Loucy (cell line): ENCODE results near the gene MRPL19.
A peak's percentile ranks its signal among the peaks of the same experiment; 100 is the strongest.

Experiments
- H2AFZ ChIP-seq: fragments of 200-600 bp; sonication (generic); 2 replicates; pipeline ENCODE4 v1.6.0; 2016; ENCODE audit warnings: antibody characterized with exemption, mild to moderate bottlenecking, low read length, moderate library complexity
- H3F3A ChIP-seq: fragments of 200-600 bp; 2 replicates; pipeline ENCODE4 v1.6.0; 2016; ENCODE audit warnings: antibody characterized with exemption, low read depth, mild to moderate bottlenecking
- H3K27me3 ChIP-seq: fragments of 200-600 bp; sonication (generic); 2 replicates; pipeline ENCODE4 v1.6.1; 2014; ENCODE audit warnings: low read length, mild to moderate bottlenecking; ENCODE audit not compliant: insufficient read depth, poor library complexity, severe bottlenecking
- H3K36me3 ChIP-seq: fragments of 200-600 bp; sonication (generic); 2 replicates; pipeline ENCODE4 v1.6.1; 2016; ENCODE audit warnings: low read length; ENCODE audit not compliant: insufficient read depth
- H3K4me1 ChIP-seq: fragments of 200-600 bp; sonication (generic); 2 replicates; pipeline ENCODE4 v1.5.1; 2014; ENCODE audit warnings: low read length, mild to moderate bottlenecking; ENCODE audit not compliant: insufficient read depth, poor library complexity, severe bottlenecking
- H3K4me2 ChIP-seq: fragments of 200-600 bp; sonication (generic); 2 replicates; pipeline ENCODE4 v1.6.0; 2014; ENCODE audit warnings: antibody characterized with exemption, low read length, low read depth, mild to moderate bottlenecking; ENCODE audit not compliant: poor library complexity, severe bottlenecking
- H3K4me3 ChIP-seq: fragments of 200-600 bp; sonication (generic); 2 replicates; pipeline ENCODE4 v1.5.1; 2014; ENCODE audit warnings: low read length, mild to moderate bottlenecking, mixed read lengths; ENCODE audit not compliant: poor library complexity, severe bottlenecking
- H3K79me2 ChIP-seq: fragments of 200-600 bp; sonication (generic); 2 replicates; pipeline ENCODE4 v1.6.1; 2014; ENCODE audit warnings: low read length; ENCODE audit not compliant: insufficient read depth
- H3K9ac ChIP-seq: fragments of 200-600 bp; sonication (generic); 2 replicates; pipeline ENCODE4 v1.6.0; 2014; ENCODE audit warnings: mild to moderate bottlenecking, low read depth, low read length, moderate library complexity; ENCODE audit not compliant: poor library complexity, severe bottlenecking
- H3K9me2 ChIP-seq: fragments of 200-600 bp; sonication (generic); replicated peaks from 2 replicates; pipeline ENCODE4 v1.6.1; 2016; ENCODE audit warnings: low read depth, low read length, mixed read lengths
- H3K9me3 ChIP-seq: fragments of 200-600 bp; sonication (generic); 2 replicates; pipeline ENCODE4 v1.6.1; 2014; ENCODE audit warnings: mild to moderate bottlenecking, antibody characterized with exemption, low read length, low read depth; ENCODE audit not compliant: insufficient read depth
- H4K20me1 ChIP-seq: fragments of 200-600 bp; sonication (generic); 2 replicates; pipeline ENCODE4 v1.6.0; 2014; ENCODE audit warnings: antibody characterized with exemption, low read length, mild to moderate bottlenecking; ENCODE audit not compliant: insufficient read depth, poor library complexity, severe bottlenecking
- CTCF ChIP-seq: fragments of 200-600 bp; sonication (generic); conservative IDR thresholded peaks from 2 replicates; pipeline ENCODE4 v1.5.1; 2014; ENCODE audit warnings: mild to moderate bottlenecking, antibody characterized with exemption, low read length
- EZH2phosphoT487 ChIP-seq: fragments of 200-600 bp; IDR thresholded peaks from 2 replicates; pipeline ENCODE4 v1.6.1; 2018; ENCODE audit warnings: antibody characterized with exemption, mild to moderate bottlenecking, moderate library complexity, borderline replicate concordance

The MRPL19 gene

GRCh38 chr2:75637568-75637967 lies 9.0 kb upstream of the MRPL19 start:
- Histone ChIP-seq H4K20me1 (no peaks in the 10 kb centered on the region), H3F3A (no peaks in the 10 kb centered on the region), H3K4me2 (no peak overlapping the region), H3K27me3 (no peaks in the 10 kb centered on the region), H3K4me3 (no peak overlapping the region), H3K9me2 (no peaks in the 10 kb centered on the region), H3K9ac (no peak overlapping the region), H2AFZ (peak overlapping the region; percentile 61; the same call in 1 of the 2 replicates), H3K4me1 (no peaks in the 10 kb centered on the region), H3K36me3 (no peaks in the 10 kb centered on the region), H3K9me3 (no peaks in the 10 kb centered on the region), H3K79me2 (no peaks in the 10 kb centered on the region)
- no peak for TF ChIP-seq EZH2phosphoT487
- no peak for TF ChIP-seq CTCF

DNA sequence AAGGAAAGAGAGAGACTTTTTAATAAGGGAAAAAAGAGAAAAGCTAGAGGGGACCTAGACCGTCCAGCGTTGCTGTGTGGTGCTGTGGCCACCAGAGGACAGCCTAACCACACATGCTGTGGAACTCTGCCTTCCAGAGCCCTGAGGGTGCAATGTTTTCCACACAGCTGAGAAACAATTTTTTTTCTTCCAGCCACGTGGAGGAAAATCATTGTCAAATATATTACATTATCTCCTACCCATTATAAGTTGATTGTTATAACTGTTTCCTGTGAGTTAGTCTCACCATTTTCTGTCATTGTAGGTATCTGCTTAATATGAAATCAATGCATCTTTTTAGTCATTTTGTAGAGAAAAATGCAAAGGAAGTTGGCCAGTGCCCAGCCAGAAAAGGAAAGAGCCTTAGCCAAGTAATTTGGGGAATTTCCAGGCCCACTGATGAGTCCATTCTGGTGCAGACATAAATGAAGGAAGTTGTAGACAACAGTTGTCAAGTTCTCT lies 5.9 kb upstream of the MRPL19 start:
- H3K4me3 ChIP-seq: no peak overlapping the region
- H3K9me2 ChIP-seq: no peaks in the 10 kb centered on the region
- H4K20me1 ChIP-seq: no peaks in the 10 kb centered on the region
- no peaks in the 10 kb centered on the region for H3K9me3 ChIP-seq
- H3K36me3 ChIP-seq: no peaks in the 10 kb centered on the region
- TF ChIP-seq CTCF (peak; percentile 100), EZH2phosphoT487 (no peak)
- H2AFZ ChIP-seq: peak overlapping the region; percentile 88
- H3K27me3 ChIP-seq: no peaks in the 10 kb centered on the region
- no peaks in the 10 kb centered on the region for H3K4me1 ChIP-seq
- H3K79me2 ChIP-seq: no peaks in the 10 kb centered on the region
- H3K4me2 ChIP-seq: no peak overlapping the region
- H3K9ac ChIP-seq: no peak overlapping the region
- no peaks in the 10 kb centered on the region for H3F3A ChIP-seq

- no peak overlapping the region for H3K4me2 ChIP-seq
- no peaks in the 10 kb centered on the region; the same call in 1 of the 2 replicates for H3K79me2 ChIP-seq
- H3K4me3 ChIP-seq: no peak overlapping the region
- no peaks in the 10 kb centered on the region for H3F3A ChIP-seq
- no peaks in the 10 kb centered on the region for H3K4me1 ChIP-seq
- H3K27me3 ChIP-seq: no peaks in the 10 kb centered on the region
- TF ChIP-seq EZH2phosphoT487 (no peak), CTCF (no peak)
- H3K9me2 ChIP-seq: no peaks in the 10 kb centered on the region
- H2AFZ ChIP-seq: no peak overlapping the region
- H3K9me3 ChIP-seq: no peaks in the 10 kb centered on the region
- no peaks in the 10 kb centered on the region for H4K20me1 ChIP-seq
- H3K36me3 ChIP-seq: no peaks in the 10 kb centered on the region
- no peak overlapping the region for H3K9ac ChIP-seq
Measured at GRCh38 chr2:75641587-75641986, 5.0 kb upstream of the MRPL19 start.
